Cortex of kidney (tissue), 1 donor: ENCODE data around the gene MORN3.
"Not testable (repeated sequence)": the region's sequence is repeated elsewhere in the genome, so short reads cannot be mapped to it uniquely, and the experiment has no call there.

Experiments
- DNase-seq: peaks from one replicate; lab custom pipeline; 2025; lab: John Stamatoyannopoulos, UW

Gene MORN3

GRCh38 chr12:121692744-121693143 lies 23.3 kb upstream of the MORN3 start:
- not testable (repeated sequence) for DNase-seq

GRCh38 chr12:121689430-121689829 lies 20.0 kb upstream of the MORN3 start:
- no peak for DNase-seq

- no peak for DNase-seq
These were observed 19.5 kb upstream of the MORN3 start for GRCh38 chr12:121688966-121689365.

- not testable (repeated sequence) for DNase-seq
These were observed 10.3 kb upstream of the MORN3 start for GRCh38 chr12:121679661-121680197.

- DNase-seq = no peak
These were observed 9.4 kb upstream of the MORN3 start for GRCh38 chr12:121678716-121679300.

- DNase-seq = no peak
These were observed 8.9 kb upstream of the MORN3 start for GRCh38 chr12:121678305-121678704.

GRCh38 chr12:121676190-121676589 lies 6.7 kb upstream of the MORN3 start:
- DNase-seq = no peak

- no peak for DNase-seq
These were observed 3.6 kb upstream of the MORN3 start for GRCh38 chr12:121673013-121673511.

- no peak for DNase-seq
These were observed 519 bp downstream of the MORN3 start for GRCh38 chr12:121668750-121669520.

- not testable (repeated sequence) for DNase-seq
These were observed 2.6 kb downstream of the MORN3 start for GRCh38 chr12:121666829-121667228.

GRCh38 chr12:121663610-121663929 lies 5.9 kb downstream of the MORN3 start:
- no peak for DNase-seq

- DNase-seq = not testable (repeated sequence)
These were observed 7.9 kb downstream of the MORN3 start for GRCh38 chr12:121661353-121662105.

GRCh38 chr12:121657305-121658008 lies 12.0 kb downstream of the MORN3 start:
- no peak for DNase-seq

- no peak for DNase-seq
These were observed 13.3 kb downstream of the MORN3 start for GRCh38 chr12:121656122-121656521.

GRCh38 chr12:121653999-121654398 lies 15.5 kb downstream of the MORN3 start:
- DNase-seq = no peak

GRCh38 chr12:121652767-121653497 lies 16.5 kb downstream of the MORN3 start:
- no peak for DNase-seq

- DNase-seq = no peak
These were observed 18.1 kb downstream of the MORN3 start for GRCh38 chr12:121651320-121651719.

GRCh38 chr12:121649819-121650353 lies 19.6 kb downstream of the MORN3 start:
- DNase-seq = no peak

- no peak for DNase-seq
These were observed 20.1 kb downstream of the MORN3 start for GRCh38 chr12:121649322-121649721.

GRCh38 chr12:121648458-121649028 lies 20.9 kb downstream of the MORN3 start:
- DNase-seq = no peak

GRCh38 chr12:121641343-121641630 lies 28.2 kb downstream of the MORN3 start:
- DNase-seq = no peak
